RWPE2 (cell line): ENCODE data around the gene INSC.

ENCODE experiments used
- ATAC-seq: fragments of 200-7000 bp; cut with Tn5 transposase; 3 replicates; pipeline ENCODE4 v1.9.1; 2021; ENCODE audit warnings: low read depth
- DNase-seq: peaks from one replicate; pipeline ENCODE4 v3.0.0-alpha.2; 2020; ENCODE audit warnings: low spot score
- H3K27ac ChIP-seq: fragments of 450-650 bp; 2 replicates; pipeline ENCODE4 v1.5.1; 2017; ENCODE audit warnings: mild to moderate bottlenecking; ENCODE audit not compliant: poor library complexity, severe bottlenecking
- H3K27me3 ChIP-seq: fragments of 250-450 bp; sonication (Bioruptor Pico); 2 replicates; pipeline ENCODE4 v1.5.1; 2021; ENCODE audit warnings: mild to moderate bottlenecking, moderate library complexity; ENCODE audit not compliant: insufficient read depth, poor library complexity, severe bottlenecking
- H3K36me3 ChIP-seq: fragments of 250-450 bp; sonication (Bioruptor Pico); 2 replicates; pipeline ENCODE4 v1.5.1; 2020; ENCODE audit warnings: low read depth, mild to moderate bottlenecking, moderate library complexity
- H3K4me1 ChIP-seq: fragments of 250-450 bp; sonication (Bioruptor Pico); 2 replicates; pipeline ENCODE4 v1.5.1; 2021; ENCODE audit warnings: mild to moderate bottlenecking, moderate library complexity; ENCODE audit not compliant: insufficient read depth, poor library complexity, severe bottlenecking
- H3K4me3 ChIP-seq: fragments of 250-450 bp; sonication (Bioruptor Pico); 2 replicates; pipeline ENCODE4 v1.5.1; 2021; ENCODE audit warnings: mild to moderate bottlenecking, moderate library complexity; ENCODE audit not compliant: severe bottlenecking
- H3K9me3 ChIP-seq: fragments of 250-450 bp; sonication (Bioruptor Pico); 2 replicates; pipeline ENCODE4 v1.5.1; 2021; ENCODE audit warnings: mild to moderate bottlenecking, moderate library complexity; ENCODE audit not compliant: severe bottlenecking
- TF ChIP-seq, protein P1 (sequence below): fragments of 450-650 bp; IDR thresholded peaks from one replicate; pipeline ENCODE4 v1.5.1; 2017; ENCODE audit warnings: mild to moderate bottlenecking, moderate library complexity; ENCODE audit not compliant: poor library complexity, severe bottlenecking

The INSC gene

DNA sequence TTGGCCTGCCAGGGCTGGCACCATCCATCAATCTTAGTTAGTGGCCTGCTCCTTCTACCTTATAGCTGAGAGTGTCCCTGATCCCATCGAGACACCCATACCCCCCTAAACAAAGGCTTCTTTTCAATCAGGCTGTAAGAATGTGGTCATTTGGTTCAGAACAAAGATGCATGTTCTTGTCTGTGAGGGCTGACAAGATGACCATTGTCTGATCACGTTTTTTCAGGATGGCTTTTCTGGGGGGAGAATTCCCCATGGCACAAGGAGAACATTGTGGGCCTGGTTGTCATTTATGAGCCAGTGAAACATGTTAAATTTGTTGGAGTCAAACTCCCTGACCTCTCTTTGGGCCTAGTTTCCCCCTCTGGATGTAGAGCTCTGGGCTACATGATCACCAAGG, 160.4 kb downstream of the INSC start:
- ATAC-seq, result no peak

DNA sequence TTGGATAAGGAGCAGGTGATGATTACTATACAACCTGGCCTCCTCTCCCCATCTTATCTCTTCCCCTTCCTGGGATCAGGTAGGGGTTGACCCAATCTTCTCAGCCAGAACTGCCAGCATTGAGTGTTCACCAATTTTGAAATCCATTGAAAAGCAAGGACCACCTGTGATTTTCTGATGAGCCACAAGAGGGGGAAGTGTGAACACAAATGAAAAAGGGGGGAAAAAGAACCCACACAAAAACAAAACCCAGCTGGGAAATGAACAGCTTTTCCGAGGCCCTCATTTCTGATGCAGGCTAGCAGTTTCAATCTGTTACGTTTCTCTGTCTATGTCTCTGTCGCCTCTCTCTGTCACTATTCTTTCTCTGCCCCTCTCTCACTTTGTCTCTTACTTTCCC, 161.9 kb downstream of the INSC start:
- Histone ChIP-seq H3K36me3 (no peaks in the 10 kb centered on the region), H3K4me1 (no peaks in the 10 kb centered on the region), H3K9me3 (no peaks in the 10 kb centered on the region), H3K4me3 (no peak overlapping the region), H3K27me3 (peaks cover 6% of the 10 kb centered on the region), H3K27ac (no peak overlapping the region)
- DNase-seq, result no peak
- ATAC-seq, result no peak
- TF ChIP-seq, protein P1, sequence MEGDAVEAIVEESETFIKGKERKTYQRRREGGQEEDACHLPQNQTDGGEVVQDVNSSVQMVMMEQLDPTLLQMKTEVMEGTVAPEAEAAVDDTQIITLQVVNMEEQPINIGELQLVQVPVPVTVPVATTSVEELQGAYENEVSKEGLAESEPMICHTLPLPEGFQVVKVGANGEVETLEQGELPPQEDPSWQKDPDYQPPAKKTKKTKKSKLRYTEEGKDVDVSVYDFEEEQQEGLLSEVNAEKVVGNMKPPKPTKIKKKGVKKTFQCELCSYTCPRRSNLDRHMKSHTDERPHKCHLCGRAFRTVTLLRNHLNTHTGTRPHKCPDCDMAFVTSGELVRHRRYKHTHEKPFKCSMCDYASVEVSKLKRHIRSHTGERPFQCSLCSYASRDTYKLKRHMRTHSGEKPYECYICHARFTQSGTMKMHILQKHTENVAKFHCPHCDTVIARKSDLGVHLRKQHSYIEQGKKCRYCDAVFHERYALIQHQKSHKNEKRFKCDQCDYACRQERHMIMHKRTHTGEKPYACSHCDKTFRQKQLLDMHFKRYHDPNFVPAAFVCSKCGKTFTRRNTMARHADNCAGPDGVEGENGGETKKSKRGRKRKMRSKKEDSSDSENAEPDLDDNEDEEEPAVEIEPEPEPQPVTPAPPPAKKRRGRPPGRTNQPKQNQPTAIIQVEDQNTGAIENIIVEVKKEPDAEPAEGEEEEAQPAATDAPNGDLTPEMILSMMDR, result peak; percentile 21

More for the DNA sequence above, 160.4 kb downstream of the INSC start:
- Histone ChIP-seq H3K9me3 (no peaks in the 10 kb centered on the region), H3K27me3 (peaks cover 6% of the 10 kb centered on the region), H3K4me1 (no peaks in the 10 kb centered on the region), H3K4me3 (no peak overlapping the region), H3K27ac (no peak overlapping the region), H3K36me3 (no peaks in the 10 kb centered on the region)
- DNase-seq, result no peak
- TF ChIP-seq, protein P1, result no peak

DNA sequence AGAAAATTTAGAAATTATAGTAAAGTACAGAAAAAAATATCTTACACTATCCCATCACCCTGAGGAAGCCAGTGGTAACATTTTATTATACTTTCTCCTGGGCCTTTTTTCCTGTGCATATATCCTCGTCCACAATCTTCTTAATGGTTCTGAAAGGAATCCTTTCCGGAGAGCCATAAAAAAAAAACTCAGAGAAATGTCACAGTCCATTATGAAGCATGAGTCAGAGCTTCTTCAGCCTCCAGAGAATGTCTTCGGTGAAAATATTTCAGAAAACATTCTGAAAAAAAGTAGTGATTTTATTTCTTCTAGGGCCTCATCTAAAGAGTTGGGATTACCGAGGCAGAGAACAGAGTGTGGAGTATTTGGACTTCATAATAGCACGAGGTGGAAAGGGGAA, 163.4 kb downstream of the INSC start:
- ATAC-seq (no peak), DNase-seq (no peak)
- H3K9me3 ChIP-seq, result no peaks in the 10 kb centered on the region
- TF ChIP-seq, protein P1, result no peak
- no peak overlapping the region for H3K27ac ChIP-seq
- no peak overlapping the region for H3K4me3 ChIP-seq
- no peaks in the 10 kb centered on the region for H3K4me1 ChIP-seq
- H3K36me3 ChIP-seq, result no peaks in the 10 kb centered on the region
- peaks cover 6% of the 10 kb centered on the region for H3K27me3 ChIP-seq

DNA sequence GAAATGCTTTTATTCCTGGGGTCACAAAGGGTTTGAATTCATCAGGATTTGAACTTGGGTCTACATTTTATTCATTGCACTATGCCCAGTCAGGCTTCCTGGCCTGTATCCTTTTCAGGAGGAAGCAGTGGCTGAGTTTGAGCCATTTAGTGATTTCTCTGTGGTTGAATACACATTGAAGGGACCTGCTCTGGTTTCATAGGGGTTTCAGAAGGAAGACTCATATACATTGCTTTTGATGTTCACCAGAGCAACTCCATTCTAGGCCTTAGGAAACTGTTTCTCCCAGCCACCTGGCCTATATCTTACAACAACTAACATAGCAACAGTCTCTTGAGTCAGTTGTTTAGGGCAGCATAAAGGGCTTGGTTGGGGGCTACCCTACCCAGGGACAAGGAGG, 165.7 kb downstream of the INSC start:
- Histone ChIP-seq H3K4me1 (no peaks in the 10 kb centered on the region), H3K4me3 (no peak overlapping the region), H3K27me3 (no peaks in the 10 kb centered on the region), H3K27ac (no peak overlapping the region), H3K9me3 (no peaks in the 10 kb centered on the region), H3K36me3 (no peaks in the 10 kb centered on the region)
- no peak for ATAC-seq
- no peak for DNase-seq
- TF ChIP-seq, protein P1, result no peak

DNA sequence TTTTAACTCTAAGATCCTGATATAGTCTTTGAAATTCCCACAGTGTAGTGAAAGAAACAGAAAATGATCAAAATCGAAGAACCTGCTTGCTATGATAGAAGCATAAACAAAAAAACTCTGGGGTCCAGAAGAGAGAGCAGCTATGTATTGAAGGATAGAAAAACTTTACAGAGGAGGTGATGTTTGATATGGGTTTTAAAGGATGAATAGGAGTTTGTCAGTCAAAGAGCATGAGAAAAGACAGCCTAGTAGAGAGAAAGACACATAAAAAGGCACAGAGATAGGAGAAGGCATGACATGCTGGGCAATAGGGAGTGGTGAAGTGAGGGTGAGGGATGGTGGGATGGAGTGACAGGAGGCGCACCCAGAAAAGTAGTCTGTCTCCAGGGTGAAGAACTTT, 168.0 kb downstream of the INSC start:
- Histone ChIP-seq H3K36me3 (no peaks in the 10 kb centered on the region), H3K4me3 (no peak overlapping the region), H3K9me3 (no peaks in the 10 kb centered on the region), H3K27ac (no peak overlapping the region), H3K4me1 (no peaks in the 10 kb centered on the region), H3K27me3 (no peaks in the 10 kb centered on the region)
- TF ChIP-seq, protein P1, result no peak
- ATAC-seq, result no peak
- DNase-seq, result no peak
